HT1080 (cell line): ENCODE data around the gene TOX2. TPM values are rescaled to one million over a fixed set of nuclear protein-coding genes. Genes with fewer than 3 reads are reported as not detected.

ENCODE experiments used
- DNase-seq: peaks from one replicate; pipeline ENCODE4 v3.0.0-alpha.2; 2015; ENCODE audit warnings: low read depth
- total RNA-seq: library from RNA; depleted of rRNA; stranded (reverse); fragments of >200 nt; shearing (Covaris generic); gene quantifications from 2 replicates; pipeline ENCODE4 v1.2.3, GENCODE V29; 2014

The TOX2 gene
- total RNA-seq, 1 experiment from 2014 or later = 8.3 TPM

DNA sequence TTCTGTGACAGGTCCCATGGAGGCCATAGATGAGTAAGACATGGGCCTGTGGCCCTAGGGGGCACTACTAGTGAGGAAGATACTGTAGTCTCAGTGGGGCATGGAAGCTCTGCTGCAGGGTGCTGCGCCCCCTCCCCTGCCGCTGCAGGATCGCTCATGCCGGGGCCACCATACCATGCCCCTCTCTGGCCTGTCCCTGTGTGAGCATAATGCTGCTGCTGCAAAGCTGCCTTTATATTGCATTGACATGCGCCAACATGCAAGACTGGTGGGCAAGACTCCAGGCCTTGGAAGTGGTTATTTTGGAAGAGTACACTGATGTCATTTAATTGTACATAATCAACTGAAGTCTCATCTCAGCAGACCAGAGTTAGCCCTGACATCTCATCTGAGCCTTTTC lies 60.0 kb downstream of the TOX2 start:
- DNase-seq = no peak

DNA sequence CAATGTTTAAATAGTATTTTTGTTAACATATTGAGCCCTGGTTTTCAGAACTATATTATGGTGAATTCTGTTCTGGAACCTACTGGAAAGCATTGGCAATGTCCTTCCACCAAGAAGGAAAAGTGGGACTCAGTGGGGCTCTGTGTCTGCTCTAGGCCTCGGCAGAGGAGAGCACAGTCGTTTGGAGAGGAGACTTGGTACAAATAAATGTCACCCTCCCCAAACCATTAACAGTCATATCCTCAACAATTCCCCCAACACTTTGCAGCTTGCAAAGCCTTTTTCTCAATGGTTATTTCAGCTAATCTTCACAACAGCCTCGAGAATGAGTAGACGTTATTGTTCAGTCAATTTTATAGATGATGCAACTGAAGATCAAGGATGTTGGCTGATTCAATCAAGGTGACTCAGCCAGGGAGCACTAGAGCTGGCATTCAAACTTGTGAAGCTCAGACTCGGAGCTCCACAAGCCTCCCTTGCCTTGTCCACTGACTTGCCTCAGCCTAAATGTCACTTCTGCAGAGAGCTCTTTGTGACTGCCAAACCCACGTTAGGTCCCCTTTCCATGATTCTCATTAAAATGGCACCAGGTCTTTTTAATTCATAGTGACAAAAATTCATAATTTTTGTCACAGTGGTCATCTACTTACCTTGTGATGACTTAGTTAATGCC lies 60.6 kb downstream of the TOX2 start:
- peak; percentile 92 for DNase-seq

DNA sequence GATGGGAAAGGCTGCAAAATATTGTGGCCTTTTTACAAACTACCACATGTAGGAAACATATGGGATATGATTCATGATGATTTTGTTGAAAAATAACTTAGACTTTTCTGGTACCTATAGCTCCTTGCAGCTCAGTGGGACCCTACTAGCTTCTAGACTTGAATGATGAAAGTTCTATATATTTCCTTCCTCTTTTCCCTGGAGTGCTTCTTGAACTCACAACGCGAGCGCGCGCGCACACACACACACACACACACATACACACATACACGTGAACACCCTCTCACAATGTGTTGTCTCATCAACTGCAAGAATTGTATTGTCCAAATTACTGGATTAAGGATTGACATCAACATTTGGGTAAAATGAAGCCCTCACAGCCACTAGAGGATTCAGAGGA lies 61.9 kb downstream of the TOX2 start:
- DNase-seq = peak; percentile 18

DNA sequence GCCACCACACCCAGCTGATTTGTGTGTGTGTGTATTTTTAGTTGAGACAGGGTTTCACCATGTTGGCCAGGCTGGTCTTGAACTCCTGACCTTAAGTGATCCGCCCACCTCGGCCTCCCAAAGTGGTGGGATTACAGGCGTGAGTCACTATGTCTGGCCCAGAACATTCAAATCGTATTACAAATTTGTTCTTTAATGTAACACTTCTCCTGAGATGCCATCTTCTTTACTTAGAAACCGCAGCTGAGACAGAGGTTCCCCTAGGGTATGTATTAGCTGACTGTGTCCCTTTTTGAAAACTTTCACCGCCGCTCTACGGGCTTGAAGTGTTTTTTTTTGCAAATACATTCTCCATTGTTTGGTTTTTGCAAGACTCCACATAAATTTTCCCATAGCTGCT lies 62.6 kb downstream of the TOX2 start:
- peak; percentile 68 for DNase-seq

DNA sequence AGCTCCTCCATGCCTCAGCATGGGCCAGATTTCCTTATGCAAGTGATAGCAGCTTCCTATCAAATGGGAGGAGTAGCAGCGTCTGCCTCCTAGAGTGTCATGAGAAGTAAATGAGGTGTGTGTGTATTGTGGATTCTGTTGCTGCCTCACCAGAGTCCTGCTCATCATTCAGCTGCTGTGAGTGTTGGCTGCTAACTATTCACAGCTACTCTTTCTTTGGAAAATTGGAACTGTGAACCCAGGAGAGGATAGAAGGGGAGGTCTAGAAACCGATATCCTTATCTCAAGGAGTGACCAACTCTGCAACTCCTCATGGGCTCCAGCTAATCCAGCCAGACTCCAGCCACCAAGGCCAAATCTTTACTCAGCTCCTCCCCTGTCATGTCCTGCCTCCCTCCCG lies 63.3 kb downstream of the TOX2 start:
- no peak for DNase-seq

DNA sequence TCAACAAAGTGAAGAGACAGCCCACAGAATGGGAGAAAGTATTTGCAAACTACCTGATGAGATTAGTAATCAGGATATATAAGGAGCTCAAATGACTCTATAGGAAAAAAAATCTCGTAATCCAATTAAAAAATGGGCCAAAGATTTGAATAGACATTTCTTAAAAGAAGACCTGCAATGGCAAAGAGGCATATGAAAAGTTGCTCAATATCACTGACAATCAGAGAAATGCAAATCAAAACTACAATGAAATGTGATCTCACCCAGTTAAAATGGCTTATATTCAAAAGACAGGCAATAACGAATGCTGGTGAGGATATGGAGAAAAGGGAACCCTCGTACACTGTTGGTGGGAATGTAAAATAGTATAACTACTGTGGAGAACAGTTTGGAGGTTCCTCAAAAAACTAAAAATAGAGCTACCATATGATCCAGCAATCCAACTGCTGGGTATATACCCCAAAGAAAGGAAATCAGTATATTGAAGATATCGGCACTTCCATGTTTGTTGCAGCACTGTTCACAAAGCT lies 65.0 kb downstream of the TOX2 start:
- no peak for DNase-seq

DNA sequence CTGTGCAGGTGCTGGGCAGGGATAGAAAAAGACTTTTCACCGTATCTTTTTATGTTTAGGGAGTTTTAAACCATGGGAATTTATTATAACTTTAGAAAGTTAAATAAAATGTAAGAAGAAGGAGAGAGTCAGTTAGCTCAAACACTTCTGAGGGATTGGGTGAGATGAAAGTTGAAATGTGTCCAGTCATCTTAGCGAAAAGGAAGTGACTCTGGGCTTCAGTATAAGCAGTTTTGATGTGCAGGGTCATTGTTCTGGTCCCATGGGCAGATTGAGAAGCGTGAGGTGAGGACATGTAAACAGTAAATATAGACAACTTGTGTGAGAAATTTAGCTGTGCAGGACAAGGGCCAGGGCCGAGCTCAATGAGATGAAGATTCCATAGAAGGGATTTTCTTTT lies 66.9 kb downstream of the TOX2 start:
- no peak for DNase-seq

DNA sequence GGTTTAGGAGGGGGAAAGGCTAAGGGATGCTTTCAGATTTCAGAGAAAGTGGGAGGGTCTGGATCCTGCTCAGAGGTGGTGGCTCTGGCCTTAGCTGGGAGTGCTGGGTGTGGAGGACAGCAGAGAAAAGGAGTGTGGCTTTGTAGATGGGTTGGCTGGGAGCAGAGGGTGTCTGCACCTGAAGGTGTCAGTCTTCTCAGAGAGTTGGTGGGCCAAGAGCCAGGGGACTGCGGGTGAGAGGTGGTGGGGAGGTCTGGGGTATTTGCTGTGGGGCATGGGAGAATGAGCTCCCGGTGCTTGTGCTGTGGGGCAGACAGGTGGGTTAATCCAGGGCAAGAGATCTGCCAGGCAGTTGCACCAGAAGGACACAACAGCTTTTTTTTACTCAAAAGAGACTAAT lies 67.4 kb downstream of the TOX2 start:
- no peak for DNase-seq

DNA sequence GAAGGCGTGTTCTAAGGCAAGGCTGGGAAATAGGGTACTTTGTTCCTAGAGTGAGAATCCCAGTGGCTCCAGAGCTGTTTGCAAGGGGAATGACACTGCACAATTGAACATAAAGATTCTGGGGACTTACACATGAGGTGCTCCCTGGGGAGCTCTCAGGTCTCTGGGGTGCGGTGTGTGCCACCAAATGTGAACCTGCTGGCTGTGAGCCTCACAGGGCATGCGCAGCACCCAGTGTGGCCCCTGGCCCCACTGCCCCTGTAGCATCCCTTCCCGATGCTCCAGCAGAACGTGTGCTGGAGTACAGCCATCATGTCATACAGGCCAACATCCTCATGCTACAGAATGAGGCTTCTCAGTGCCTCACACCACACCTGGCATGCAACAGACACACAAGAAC lies 68.2 kb downstream of the TOX2 start:
- DNase-seq = no peak

DNA sequence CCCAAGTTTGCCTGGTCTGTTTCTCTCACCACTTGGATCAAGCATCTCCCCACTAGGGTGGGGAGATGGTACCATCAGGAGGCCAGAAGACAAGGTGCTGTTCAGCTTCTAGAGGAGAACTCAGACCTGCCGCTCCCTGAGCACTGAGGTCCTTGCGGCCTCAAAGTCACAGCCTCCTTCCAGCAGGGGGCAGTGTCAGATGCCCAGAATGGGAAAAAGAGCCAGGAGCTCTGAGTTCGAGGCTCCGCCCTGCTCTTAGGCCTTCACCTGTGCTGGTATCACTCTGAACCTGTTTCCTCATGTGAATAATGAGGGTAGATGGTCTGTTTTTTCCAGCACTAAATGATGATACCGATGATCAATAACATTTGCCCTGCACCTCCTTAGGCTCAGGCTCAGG lies 68.7 kb downstream of the TOX2 start:
- DNase-seq = no peak

DNA sequence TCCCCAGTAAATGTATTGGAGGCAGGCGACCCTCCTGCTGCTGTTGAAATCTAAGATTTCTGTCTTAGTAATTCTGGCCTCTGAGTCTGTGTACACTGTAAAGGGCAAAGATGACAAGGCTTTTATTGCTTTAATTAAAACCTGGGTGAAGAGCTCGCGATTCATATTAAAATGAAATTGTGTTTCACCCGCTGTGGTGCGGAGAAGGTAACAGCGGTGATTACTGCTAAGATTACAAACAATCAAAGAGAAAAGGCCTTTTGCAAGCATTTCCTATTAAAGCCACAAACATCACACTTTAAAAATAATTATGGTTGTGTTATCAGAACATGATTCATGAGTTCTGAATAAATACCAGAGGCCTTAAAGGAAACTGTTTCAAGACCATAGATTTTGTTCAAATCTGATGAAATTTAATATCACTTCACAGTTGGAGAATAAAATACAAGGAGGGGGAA lies 69.3 kb downstream of the TOX2 start:
- DNase-seq = no peak

DNA sequence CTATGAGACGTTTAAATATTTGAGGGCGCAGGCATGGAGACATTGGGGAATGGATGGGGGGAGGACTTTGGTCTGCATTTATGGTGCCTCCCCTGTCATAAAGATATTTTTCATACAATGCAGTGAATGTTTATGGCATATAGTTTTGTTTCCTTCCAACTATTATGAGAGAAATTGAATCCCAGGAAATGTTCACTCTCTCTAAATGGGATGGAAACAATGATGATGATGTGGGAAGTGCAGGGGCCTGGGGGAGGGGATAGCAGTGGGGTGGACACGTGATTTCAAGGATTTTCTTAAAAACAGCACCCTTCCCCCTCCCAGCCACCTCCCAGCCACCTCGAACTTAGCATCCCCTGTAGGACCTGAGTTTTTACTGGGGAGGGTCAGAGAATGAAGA lies 69.9 kb downstream of the TOX2 start:
- no peak for DNase-seq

DNA sequence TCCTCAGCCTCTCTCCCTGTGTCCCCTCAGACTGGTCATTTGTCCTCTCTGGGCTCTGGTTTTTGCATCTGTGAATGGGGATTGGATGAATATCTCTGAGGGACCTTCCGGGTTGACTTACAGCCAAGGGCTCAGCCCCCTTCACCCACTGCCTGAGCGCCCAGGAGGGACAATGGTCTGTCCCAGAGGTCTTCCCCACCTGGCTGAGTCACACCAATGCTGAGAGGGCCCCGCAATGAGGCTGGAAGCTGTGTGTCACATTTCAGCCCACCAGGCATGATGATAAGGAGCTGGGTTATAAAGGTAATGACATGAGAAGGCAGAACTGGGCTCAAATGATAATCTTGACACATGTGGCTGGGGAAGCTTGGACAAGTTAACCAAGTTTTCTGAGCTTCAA lies 70.5 kb downstream of the TOX2 start:
- DNase-seq = no peak

DNA sequence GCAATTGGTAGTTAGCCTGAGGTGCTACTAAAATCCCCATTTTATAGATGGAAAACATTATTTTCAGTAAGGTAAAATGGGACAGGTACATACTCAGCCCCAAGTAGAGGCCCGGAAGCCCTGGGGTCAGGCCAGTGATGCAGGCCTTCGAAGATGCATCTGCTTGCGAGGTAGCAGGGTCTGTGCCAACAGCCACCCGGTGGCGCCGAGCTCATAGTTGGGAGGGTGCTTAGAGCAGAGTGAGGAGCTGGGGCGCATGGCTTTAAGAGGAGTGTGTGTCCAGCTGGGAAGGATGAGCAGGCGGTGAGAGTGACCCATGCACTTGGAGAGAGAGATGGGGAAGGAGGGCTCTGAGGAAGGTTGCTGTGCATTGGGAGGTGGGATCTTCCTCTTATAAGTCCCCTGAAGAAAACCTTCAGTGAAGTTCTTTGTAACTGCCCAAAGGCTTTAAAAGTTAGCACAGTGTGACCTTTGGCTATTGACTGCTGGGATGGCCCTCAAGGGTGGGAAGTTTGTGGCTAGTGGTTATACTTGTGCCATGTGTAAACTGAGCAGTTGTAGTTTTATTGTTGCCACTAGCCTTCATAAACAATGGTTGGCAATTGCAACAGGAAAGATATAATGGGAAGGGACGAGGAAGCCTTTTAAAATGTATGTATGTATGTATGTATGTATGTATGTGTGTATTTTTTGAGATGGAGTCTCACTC lies 71.1 kb downstream of the TOX2 start:
- DNase-seq = no peak

DNA sequence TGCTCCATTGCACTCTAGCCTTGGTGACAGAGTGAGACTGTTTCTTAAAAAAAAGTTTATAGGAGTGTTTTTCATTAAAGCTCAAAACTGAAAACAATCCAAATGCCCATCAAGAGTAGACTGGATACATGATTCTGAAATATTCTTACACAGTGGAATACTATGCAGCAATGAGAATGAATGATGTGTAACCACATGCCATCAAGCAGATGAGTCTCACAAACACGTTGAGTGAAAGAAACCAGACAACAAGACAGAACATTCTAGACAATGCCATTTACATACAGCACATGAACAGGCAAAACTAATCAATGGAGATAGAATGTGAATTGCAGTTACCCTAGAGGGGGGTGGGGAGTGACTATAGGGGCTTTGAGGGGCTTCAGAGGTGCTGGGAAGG lies 72.4 kb downstream of the TOX2 start:
- no peak for DNase-seq

DNA sequence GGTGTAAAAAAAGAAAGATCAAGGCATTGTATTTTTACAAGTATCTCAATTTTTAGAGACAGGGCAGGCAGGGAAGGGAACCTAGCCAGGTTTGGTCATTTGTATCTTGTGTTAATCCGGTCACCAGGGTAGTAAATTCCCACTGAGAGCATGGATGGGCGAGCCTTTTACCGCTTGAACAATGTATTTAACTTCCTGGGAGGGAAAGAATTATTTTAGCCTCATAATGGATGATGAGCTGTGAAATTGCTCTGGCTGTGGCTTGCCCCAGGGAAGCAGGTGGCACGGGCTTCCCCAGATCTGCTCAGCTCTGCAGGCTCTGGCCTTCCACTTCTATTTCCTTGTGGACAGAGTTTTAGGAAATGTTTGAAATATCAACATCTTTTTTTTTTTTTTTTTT lies 72.9 kb downstream of the TOX2 start:
- no peak for DNase-seq

DNA sequence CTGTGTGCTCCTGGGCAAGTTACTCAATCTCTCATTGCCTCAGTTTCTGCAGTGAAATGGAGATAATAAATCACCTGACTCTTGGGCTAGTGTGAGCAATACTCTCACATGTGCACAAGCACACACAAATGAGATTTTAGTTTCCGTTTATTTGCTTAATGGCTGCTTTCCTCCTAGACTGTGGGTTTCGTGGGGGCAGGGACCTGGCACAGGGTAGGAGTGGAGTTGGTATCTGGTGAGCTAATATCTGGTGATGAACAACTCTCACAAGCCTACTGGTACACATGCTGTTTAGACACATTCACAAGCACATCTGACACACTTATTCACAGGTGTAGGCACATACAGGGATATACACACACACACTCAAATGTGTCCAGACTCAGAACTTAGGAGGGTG lies 73.8 kb downstream of the TOX2 start:
- no peak for DNase-seq

DNA sequence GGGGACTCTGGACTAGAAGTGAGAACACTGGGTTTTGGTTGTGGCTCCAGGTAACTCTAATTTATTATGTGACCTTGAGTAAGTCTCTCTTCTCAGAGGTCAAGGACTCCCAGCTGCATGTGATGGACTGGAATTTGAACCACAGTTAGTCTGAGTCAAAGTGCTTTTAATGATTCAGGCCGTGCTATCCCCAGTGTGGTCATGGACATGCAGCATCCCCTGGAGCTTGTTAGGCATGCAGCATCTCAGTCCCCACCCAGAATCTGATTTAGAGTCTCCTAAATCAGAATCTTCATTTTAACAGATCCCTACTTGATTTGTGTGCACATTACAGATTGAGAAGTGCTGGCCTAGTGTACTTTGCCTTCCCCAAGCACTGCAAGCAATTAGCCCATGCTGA lies 74.2 kb downstream of the TOX2 start:
- peak; percentile 38 for DNase-seq

DNA sequence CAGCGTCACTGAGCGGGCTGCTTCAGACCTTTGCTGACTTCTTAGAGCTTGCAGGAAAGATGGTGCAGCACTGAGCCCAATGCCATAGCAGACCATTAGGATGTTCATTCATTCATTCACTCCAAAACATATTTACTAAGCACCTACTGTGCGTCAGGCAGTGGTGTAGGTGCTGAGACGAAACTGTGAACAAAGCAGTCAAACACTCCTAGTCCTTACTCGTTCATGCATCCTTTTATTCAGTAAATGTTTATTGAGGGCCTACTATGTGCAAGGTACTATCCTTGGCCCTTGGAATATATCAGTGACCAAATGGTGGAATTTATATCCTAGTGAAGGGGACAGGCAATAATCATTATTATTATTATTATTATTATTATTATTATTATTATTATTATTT lies 76.6 kb downstream of the TOX2 start:
- no peak for DNase-seq

DNA sequence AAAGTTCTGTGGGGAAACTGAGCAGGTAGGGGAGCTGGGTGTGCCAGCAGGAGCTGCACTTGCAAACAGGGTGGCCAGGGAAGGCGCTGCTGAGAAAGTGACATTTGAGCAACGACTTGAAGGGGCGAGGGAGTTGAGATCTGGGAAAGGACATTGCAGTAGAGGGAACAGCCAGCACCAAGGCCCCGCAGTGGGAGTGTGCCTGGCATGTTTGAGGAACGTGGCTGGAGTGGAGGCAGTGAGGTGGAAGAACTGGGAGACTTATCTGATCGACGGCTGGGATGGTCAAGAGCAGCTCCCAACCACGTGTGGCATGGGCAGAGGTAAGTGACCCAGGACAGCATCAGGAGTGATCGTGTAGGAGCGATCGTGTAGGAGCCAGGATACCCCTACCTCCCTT lies 77.3 kb downstream of the TOX2 start:
- no peak for DNase-seq

DNA sequence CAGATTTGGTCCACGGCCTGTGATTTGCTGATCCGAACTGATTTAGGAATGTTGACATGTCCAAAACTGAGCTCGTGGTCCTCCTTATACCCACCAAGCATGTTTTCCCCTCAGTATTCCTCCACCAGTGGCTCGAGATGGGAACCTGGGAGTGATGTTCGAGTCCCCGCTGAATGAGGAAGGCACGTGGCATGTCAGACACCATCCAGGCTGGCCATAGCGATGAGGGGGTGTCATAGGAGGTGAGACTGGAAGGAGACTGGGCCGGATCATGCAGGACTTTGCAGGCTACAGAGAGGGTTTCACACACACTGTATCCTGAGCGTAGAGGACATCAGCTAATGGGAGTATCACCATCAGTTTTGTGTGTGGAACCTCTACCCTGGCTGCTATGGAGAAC lies 78.2 kb downstream of the TOX2 start:
- no peak for DNase-seq

DNA sequence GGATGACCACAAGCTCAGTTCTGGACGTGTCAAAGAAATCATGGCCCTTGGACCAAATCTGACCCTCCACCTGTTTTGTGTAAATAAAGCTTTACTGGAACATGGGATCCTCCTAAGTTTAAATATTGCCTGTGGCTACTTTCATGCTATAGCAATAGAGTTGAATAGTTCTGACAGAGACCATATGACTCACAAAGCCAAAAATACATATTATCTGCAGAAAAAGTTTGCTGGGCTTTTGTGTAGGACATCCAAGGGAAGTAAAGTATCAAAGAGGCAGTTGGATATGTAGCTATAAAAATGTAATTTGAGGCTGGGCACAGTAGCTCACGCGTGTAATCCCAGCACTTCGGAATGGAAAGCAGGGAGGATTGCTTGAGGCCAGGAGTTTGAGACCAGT lies 78.9 kb downstream of the TOX2 start:
- no peak for DNase-seq

DNA sequence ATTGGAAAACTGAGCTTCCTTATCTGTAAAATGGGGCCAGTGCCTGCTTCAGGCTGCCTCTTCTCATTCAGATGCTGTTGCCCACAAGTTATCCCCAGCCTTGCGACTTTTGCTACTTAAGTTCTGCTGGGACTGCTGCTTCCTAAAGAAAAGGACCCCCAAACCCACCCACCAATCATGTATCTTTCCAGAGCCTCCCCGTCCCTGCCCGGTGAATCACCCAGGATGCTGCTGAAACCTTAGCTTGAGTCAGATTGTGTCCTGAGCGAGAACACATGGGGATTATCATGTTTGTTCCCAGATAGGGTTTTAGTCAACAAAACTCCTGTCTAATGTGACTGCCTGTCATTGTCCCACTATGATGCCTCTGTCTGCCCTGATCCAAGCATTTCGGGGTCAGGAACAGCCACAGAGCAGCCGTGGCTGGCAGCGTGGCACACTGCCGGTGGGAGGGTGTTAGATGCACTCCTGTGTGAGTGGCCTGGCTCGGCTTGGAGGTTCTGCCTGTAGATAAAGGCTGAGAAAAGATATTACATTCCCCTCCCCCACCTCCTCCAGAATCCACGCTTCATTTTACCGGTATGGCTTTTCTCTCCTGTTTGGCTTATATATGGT lies 79.9 kb downstream of the TOX2 start:
- peak; percentile 45 for DNase-seq
